Measurements from ENCODE around the gene ATG2A. TPM values are rescaled to one million over a fixed set of nuclear protein-coding genes. Genes with fewer than 3 reads are reported as not detected.

Gene ATG2A
- total RNA-seq, 1 donor from 2014 or later, result 4.4 TPM

GRCh38 chr11:64921384-64921783 lies 4.4 kb upstream of the ATG2A start:
- H3K9ac ChIP-seq, result no peak overlapping the region

GRCh38 chr11:64920124-64920523 lies 3.1 kb upstream of the ATG2A start:
- Histone ChIP-seq H3K79me2 (ENCODE audit: low read depth) (peaks cover 7% of the 10 kb centered on the region), H4K20me1 (ENCODE audit: low read depth) (peaks cover 4% of the 10 kb centered on the region), H3K9me3 (ENCODE audit: low read depth) (no peaks in the 10 kb centered on the region), H3K27me3 (peaks cover 4% of the 10 kb centered on the region), H3K4me2 (no peak overlapping the region), H3K4me3 (no peak overlapping the region), H2AFZ (replicated peaks) (no peak overlapping the region), H3K9ac (no peak overlapping the region), H3F3A (ENCODE audit: low read depth) (peaks cover 16% of the 10 kb centered on the region), H3K4me1 (peaks cover 17% of the 10 kb centered on the region), H3K27ac (no peak overlapping the region), H3K36me3 (no peaks in the 10 kb centered on the region)
- Mint-ChIP-seq H3K4me3 (peak overlapping the region; percentile 24), H3K9me3 (no peaks in the 10 kb centered on the region), H3K36me3 (no peaks in the 10 kb centered on the region), H3K4me1 (peaks cover 34% of the 10 kb centered on the region), H3K27me3 (ENCODE audit: insufficient read depth, low read depth) (peaks cover 3% of the 10 kb centered on the region), H3K27ac (no peak overlapping the region)
- DNase-seq (ENCODE audit: low spot score), result no peak
- TF ChIP-seq CTCF (IDR thresholded peaks at IDR 0.05) (no peak), EZH2phosphoT487 (IDR thresholded peaks at IDR 0.05) (no peak), EZH2 (IDR thresholded peaks at IDR 0.05) (no peak)

More at GRCh38 chr11:64921384-64921783, 4.4 kb upstream of the ATG2A start:
- Mint-ChIP-seq H3K4me3 (no peak overlapping the region), H3K9me3 (no peaks in the 10 kb centered on the region), H3K27me3 (ENCODE audit: insufficient read depth, low read depth) (peaks cover 3% of the 10 kb centered on the region), H3K36me3 (no peaks in the 10 kb centered on the region), H3K27ac (no peak overlapping the region), H3K4me1 (peaks cover 27% of the 10 kb centered on the region)
- no peak overlapping the region for H2AFZ ChIP-seq (replicated peaks)
- H3K9me3 ChIP-seq (ENCODE audit: low read depth), result no peaks in the 10 kb centered on the region
- no peak overlapping the region for H3K4me3 ChIP-seq
- no peak overlapping the region for H3K27ac ChIP-seq
- H4K20me1 ChIP-seq (ENCODE audit: low read depth), result no peaks in the 10 kb centered on the region
- H3K27me3 ChIP-seq, result peaks cover 7% of the 10 kb centered on the region
- H3K4me1 ChIP-seq, result peaks cover 8% of the 10 kb centered on the region
- no peak for DNase-seq (ENCODE audit: low spot score)
- no peak for TF ChIP-seq EZH2phosphoT487 (IDR thresholded peaks at IDR 0.05)
- H3K79me2 ChIP-seq (ENCODE audit: low read depth), result peaks cover 5% of the 10 kb centered on the region
- no peaks in the 10 kb centered on the region for H3K36me3 ChIP-seq
- H3F3A ChIP-seq (ENCODE audit: low read depth), result peaks cover 16% of the 10 kb centered on the region
- H3K4me2 ChIP-seq, result no peak overlapping the region

GRCh38 chr11:64919627-64920026 lies 2.6 kb upstream of the ATG2A start:
- Histone ChIP-seq H3K4me3 (no peak overlapping the region), H3K27ac (no peak overlapping the region), H3K27me3 (no peaks in the 10 kb centered on the region), H3K4me2 (no peak overlapping the region), H4K20me1 (ENCODE audit: low read depth) (peaks cover 4% of the 10 kb centered on the region), H3K9me3 (ENCODE audit: low read depth) (no peaks in the 10 kb centered on the region), H3K36me3 (no peaks in the 10 kb centered on the region), H3K9ac (no peak overlapping the region), H3K4me1 (peaks cover 17% of the 10 kb centered on the region), H3K79me2 (ENCODE audit: low read depth) (peaks cover 7% of the 10 kb centered on the region), H2AFZ (replicated peaks) (no peak overlapping the region), H3F3A (ENCODE audit: low read depth) (peaks cover 16% of the 10 kb centered on the region)
- Mint-ChIP-seq H3K36me3 (peaks cover under 1% of the 10 kb centered on the region), H3K27me3 (ENCODE audit: insufficient read depth, low read depth) (peaks cover 3% of the 10 kb centered on the region), H3K27ac (no peak overlapping the region), H3K9me3 (no peaks in the 10 kb centered on the region), H3K4me3 (no peak overlapping the region), H3K4me1 (peaks cover 32% of the 10 kb centered on the region)
- TF ChIP-seq CTCF (IDR thresholded peaks at IDR 0.05) (no peak), EZH2 (IDR thresholded peaks at IDR 0.05) (no peak), EZH2phosphoT487 (IDR thresholded peaks at IDR 0.05) (no peak)
- DNase-seq (ENCODE audit: low spot score), result no peak

- peak; percentile 33 for DNase-seq (ENCODE audit: low spot score)
- peak overlapping the region; percentile 90 for H3K4me3 ChIP-seq
- peaks cover 7% of the 10 kb centered on the region for H3K79me2 ChIP-seq (ENCODE audit: low read depth)
- TF ChIP-seq CTCF (IDR thresholded peaks at IDR 0.05) (peak; percentile 8), EZH2 (IDR thresholded peaks at IDR 0.05) (no peak)
- H3K9me3 Mint-ChIP-seq, result no peaks in the 10 kb centered on the region
- H3K27ac ChIP-seq, result peak overlapping the region; percentile 75
- H3K27me3 ChIP-seq, result no peaks in the 10 kb centered on the region
- no peaks in the 10 kb centered on the region for H3K36me3 ChIP-seq
- peak overlapping the region; percentile 76 for H3K9ac ChIP-seq
- peaks cover 24% of the 10 kb centered on the region for H3K4me1 Mint-ChIP-seq
- H3K4me2 ChIP-seq, result peak overlapping the region; percentile 96
- peak overlapping the region; percentile 93 for H3K4me3 Mint-ChIP-seq
- peaks cover 4% of the 10 kb centered on the region for H3K36me3 Mint-ChIP-seq
- peak overlapping the region; percentile 95 for H3K27ac Mint-ChIP-seq
- H2AFZ ChIP-seq (replicated peaks), result peak overlapping the region; percentile 80
- H3K9me3 ChIP-seq (ENCODE audit: low read depth), result no peaks in the 10 kb centered on the region
- peaks cover 17% of the 10 kb centered on the region for H3K4me1 ChIP-seq
- H3K27me3 Mint-ChIP-seq (ENCODE audit: insufficient read depth, low read depth), result peaks cover 3% of the 10 kb centered on the region
- peaks cover 4% of the 10 kb centered on the region for H4K20me1 ChIP-seq (ENCODE audit: low read depth)
- peaks cover 16% of the 10 kb centered on the region for H3F3A ChIP-seq (ENCODE audit: low read depth)
Measured at GRCh38 chr11:64918017-64918416, 1.0 kb upstream of the ATG2A start.
